SKM-1 (cell line): ENCODE measurements around the gene EXPH5.

Experiments used
- DNase-seq: peaks from one replicate; lab custom pipeline; 2025; ENCODE audit not compliant: unreplicated experiment; lab: John Stamatoyannopoulos, UW

EXPH5 gene

GRCh38 chr11:108562746-108563581 is 30.6 kb downstream of the EXPH5 start:
- DNase-seq, result no peak

GRCh38 chr11:108561535-108561991 is 32.0 kb downstream of the EXPH5 start:
- no peak for DNase-seq

- no peak for DNase-seq
Observed at GRCh38 chr11:108559904-108560303, 33.7 kb downstream of the EXPH5 start.

GRCh38 chr11:108559340-108559739 is 34.2 kb downstream of the EXPH5 start:
- no peak for DNase-seq

- no peak for DNase-seq
Observed at GRCh38 chr11:108558222-108558621, 35.3 kb downstream of the EXPH5 start.

GRCh38 chr11:108556019-108556418 is 37.5 kb downstream of the EXPH5 start:
- no peak for DNase-seq

- DNase-seq, result no peak
Observed at GRCh38 chr11:108551651-108552462, 41.7 kb downstream of the EXPH5 start.

GRCh38 chr11:108549319-108549885 is 44.2 kb downstream of the EXPH5 start:
- no peak for DNase-seq

GRCh38 chr11:108545909-108546501 is 47.6 kb downstream of the EXPH5 start:
- DNase-seq, result no peak

- no peak for DNase-seq
Observed at GRCh38 chr11:108543316-108543964, 50.1 kb downstream of the EXPH5 start.

- DNase-seq, result no peak
Observed at GRCh38 chr11:108541531-108541930, 52.0 kb downstream of the EXPH5 start.

GRCh38 chr11:108538502-108538901 is 55.1 kb downstream of the EXPH5 start:
- no peak for DNase-seq

- DNase-seq, result no peak
Observed at GRCh38 chr11:108538022-108538424, 55.5 kb downstream of the EXPH5 start.

- DNase-seq, result no peak
Observed at GRCh38 chr11:108536783-108537182, 56.8 kb downstream of the EXPH5 start.

- no peak for DNase-seq
Observed at GRCh38 chr11:108535384-108535955, 58.1 kb downstream of the EXPH5 start.

- DNase-seq, result no peak
Observed at GRCh38 chr11:108534274-108534882, 59.2 kb downstream of the EXPH5 start.

GRCh38 chr11:108530426-108530825 is 63.1 kb downstream of the EXPH5 start:
- no peak for DNase-seq

GRCh38 chr11:108527382-108527781 is 66.2 kb downstream of the EXPH5 start:
- no peak for DNase-seq

- no peak for DNase-seq
Observed at GRCh38 chr11:108525161-108525560, 68.4 kb downstream of the EXPH5 start.

- DNase-seq, result no peak
Observed at GRCh38 chr11:108524422-108524821, 69.1 kb downstream of the EXPH5 start.
